ENCODE data around the gene SMCHD1.
A peak's percentile ranks its signal among the peaks of the same experiment; 100 is the strongest.
"Not testable (repeated sequence)": the region's sequence is repeated elsewhere in the genome, so short reads cannot be mapped to it uniquely, and the experiment has no call there.

SMCHD1 gene

GRCh38 chr18:2657788-2658458, 2.4 kb downstream of the SMCHD1 start:
- DNase-seq: no peak

GRCh38 chr18:2660849-2661248, 5.3 kb downstream of the SMCHD1 start:
- not testable (repeated sequence) for DNase-seq

GRCh38 chr18:2662288-2662687, 6.8 kb downstream of the SMCHD1 start:
- DNase-seq: not testable (repeated sequence)

GRCh38 chr18:2662990-2663389, 7.5 kb downstream of the SMCHD1 start:
- no peak for DNase-seq

- DNase-seq: no peak
Observed at GRCh38 chr18:2672410-2672809, 16.9 kb downstream of the SMCHD1 start.

GRCh38 chr18:2672872-2673271, 17.3 kb downstream of the SMCHD1 start:
- DNase-seq: no peak

GRCh38 chr18:2678933-2679332, 23.4 kb downstream of the SMCHD1 start:
- not testable (repeated sequence) for DNase-seq

GRCh38 chr18:2680216-2680792, 24.8 kb downstream of the SMCHD1 start:
- DNase-seq: no peak

GRCh38 chr18:2681993-2682603, 26.6 kb downstream of the SMCHD1 start:
- no peak for DNase-seq

- DNase-seq: no peak
Observed at GRCh38 chr18:2683055-2683454, 27.5 kb downstream of the SMCHD1 start.

- no peak for DNase-seq
Observed at GRCh38 chr18:2686349-2686968, 30.9 kb downstream of the SMCHD1 start.

GRCh38 chr18:2687390-2688001, 32.0 kb downstream of the SMCHD1 start:
- DNase-seq: no peak

GRCh38 chr18:2692508-2692907, 37.0 kb downstream of the SMCHD1 start:
- peak; percentile 12 for DNase-seq

GRCh38 chr18:2697184-2697583, 41.7 kb downstream of the SMCHD1 start:
- no peak for DNase-seq

GRCh38 chr18:2699001-2699400, 43.5 kb downstream of the SMCHD1 start:
- DNase-seq: no peak

- DNase-seq: no peak
Observed at GRCh38 chr18:2704541-2704940, 49.0 kb downstream of the SMCHD1 start.

GRCh38 chr18:2706903-2707302, 51.4 kb downstream of the SMCHD1 start:
- DNase-seq: no peak

- DNase-seq: no peak
Observed at GRCh38 chr18:2707551-2708168, 52.1 kb downstream of the SMCHD1 start.

- DNase-seq: no peak
Observed at GRCh38 chr18:2709316-2709715, 53.8 kb downstream of the SMCHD1 start.

GRCh38 chr18:2714140-2714539, 58.6 kb downstream of the SMCHD1 start:
- no peak for DNase-seq

GRCh38 chr18:2715990-2716389, 60.5 kb downstream of the SMCHD1 start:
- DNase-seq: no peak

GRCh38 chr18:2716394-2717326, 61.1 kb downstream of the SMCHD1 start:
- no peak for DNase-seq

Data from eye (tissue), 1 donor.